ENCODE measurements around the gene EMC9. TPM values are rescaled to one million over a fixed set of nuclear protein-coding genes. Genes with fewer than 3 reads are reported as not detected.

The EMC9 gene
- total RNA-seq, 2 experiments from 2014 or later = 39.1 to 40.1 TPM

DNA sequence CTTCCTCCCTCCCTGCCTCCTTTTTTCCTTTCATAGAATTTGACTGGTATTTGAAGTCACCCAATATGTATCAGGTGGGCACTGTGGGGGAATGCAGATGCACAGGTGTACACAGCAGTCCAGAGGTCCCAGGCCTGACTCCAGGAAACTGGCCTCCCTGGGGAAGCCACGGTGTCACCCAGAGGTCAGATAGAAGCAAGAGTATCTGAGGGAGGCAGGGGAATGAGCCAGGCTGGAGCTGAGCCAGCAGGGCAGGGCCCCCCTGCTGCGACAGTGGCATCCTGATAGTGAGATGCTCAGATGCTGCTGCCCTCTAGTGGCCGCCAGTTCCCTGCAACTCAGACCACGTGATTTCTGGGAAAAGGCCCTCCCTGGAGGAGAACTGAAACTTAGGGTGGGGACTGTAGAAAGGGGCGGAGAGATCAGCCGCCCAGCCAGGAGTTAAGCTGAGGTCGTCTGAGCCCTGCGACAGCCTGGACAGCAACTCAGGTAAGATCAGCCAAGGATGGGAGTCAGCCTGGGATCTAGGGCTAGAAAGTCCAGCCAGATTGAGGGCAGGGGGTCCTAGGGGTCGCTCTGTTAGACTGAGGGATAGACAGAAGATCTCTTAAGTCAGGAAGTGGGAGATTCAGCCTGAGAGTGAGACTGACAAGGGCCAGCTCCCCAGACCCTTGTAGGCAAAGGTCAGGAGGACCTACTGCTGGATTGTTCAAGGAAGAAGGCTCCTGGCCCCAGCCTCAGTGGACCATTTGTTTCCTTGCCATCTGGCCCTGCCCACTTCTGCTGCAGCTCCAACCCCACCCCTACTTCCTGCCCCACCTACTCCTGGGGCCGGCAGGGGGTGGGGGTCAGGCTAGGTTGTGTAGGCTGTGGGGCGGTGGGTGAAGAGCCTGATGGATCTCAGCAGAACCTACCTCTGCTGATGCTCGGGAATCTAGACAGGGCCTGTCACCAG, 19.7 kb upstream of the EMC9 start, which contains the start of gene IRF9:
IRF9 (plus strand) TSS at position 416 of the 955 bp plus-strand sequence. CDS start 880 bp downstream, outside the sequence.
- peak within 1 kb of the TSS; percentile 100 for H3K27ac Mint-ChIP-seq
- H3K9me3 Mint-ChIP-seq = no peaks in the 10 kb centered on the region
- H3K27me3 Mint-ChIP-seq = peaks cover 6% of the 10 kb centered on the region
- H3K4me1 Mint-ChIP-seq = peaks cover 41% of the 10 kb centered on the region
- H3K4me3 Mint-ChIP-seq = peak within 1 kb of the TSS; percentile 99
- H3K36me3 Mint-ChIP-seq = peaks cover 38% of the 10 kb centered on the region
- peak; percentile 94 for DNase-seq

DNA sequence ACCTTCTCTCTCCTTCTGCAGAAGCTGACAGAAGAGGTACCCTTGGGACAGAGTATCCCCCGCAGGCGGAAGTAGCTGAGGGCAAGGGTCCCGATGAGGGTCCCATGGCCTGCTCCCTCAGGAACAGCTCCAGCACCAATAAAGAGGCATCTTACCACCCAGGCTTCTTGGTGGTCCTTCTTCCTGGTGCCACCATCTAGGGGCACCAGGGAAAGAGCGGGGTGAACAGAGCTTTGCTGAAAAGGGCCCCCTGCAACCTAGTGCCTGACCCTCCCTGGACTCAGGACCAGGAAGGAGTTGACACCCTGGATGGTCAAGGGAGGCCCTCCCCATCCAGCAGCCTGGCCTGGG, 19.1 kb upstream of the EMC9 start:
- Mint-ChIP-seq H3K36me3 (peaks cover 38% of the 10 kb centered on the region), H3K9me3 (no peaks in the 10 kb centered on the region), H3K4me1 (peaks cover 41% of the 10 kb centered on the region), H3K4me3 (no peak overlapping the region), H3K27me3 (peaks cover 6% of the 10 kb centered on the region), H3K27ac (peak overlapping the region; percentile 100)
- DNase-seq = no peak

DNA sequence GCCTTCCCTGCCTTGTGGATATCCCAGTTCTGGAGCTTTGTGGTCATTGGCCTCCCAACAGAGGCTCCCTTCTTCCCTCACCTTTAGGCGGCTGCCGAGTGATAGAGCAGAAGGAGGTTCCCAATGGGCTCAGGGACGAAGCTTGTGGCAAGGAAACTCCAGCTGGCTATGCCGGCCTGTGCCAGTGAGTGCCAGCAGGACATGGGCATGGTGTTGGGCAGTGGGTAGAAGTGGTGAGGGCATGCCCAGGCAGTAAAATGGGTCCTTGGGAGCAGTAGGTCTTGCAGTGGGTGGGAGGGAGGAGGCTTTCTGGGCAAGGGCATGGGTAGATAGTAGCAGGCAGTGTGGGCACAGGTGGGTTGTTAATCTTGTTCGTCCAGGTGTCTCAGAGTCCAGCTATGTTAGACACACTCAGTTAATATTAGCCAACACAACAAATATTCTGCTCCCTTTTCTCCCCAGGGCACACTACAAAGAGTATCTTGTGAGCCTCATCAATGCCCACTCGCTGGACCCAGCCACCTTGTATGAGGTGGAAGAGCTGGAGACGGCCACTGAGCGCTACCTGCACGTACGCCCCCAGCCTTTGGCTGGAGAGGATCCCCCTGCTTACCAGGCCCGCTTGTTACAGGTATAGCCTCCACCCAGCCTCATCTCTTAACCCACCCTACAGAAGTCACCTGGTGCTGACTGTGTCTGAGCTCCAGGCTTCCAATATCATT, 18.5 kb upstream of the EMC9 start:
- Mint-ChIP-seq H3K27me3 (peaks cover 6% of the 10 kb centered on the region), H3K4me3 (no peak overlapping the region), H3K36me3 (peaks cover 34% of the 10 kb centered on the region), H3K4me1 (peaks cover 38% of the 10 kb centered on the region), H3K27ac (peak overlapping the region; percentile 100), H3K9me3 (no peaks in the 10 kb centered on the region)
- DNase-seq = no peak

DNA sequence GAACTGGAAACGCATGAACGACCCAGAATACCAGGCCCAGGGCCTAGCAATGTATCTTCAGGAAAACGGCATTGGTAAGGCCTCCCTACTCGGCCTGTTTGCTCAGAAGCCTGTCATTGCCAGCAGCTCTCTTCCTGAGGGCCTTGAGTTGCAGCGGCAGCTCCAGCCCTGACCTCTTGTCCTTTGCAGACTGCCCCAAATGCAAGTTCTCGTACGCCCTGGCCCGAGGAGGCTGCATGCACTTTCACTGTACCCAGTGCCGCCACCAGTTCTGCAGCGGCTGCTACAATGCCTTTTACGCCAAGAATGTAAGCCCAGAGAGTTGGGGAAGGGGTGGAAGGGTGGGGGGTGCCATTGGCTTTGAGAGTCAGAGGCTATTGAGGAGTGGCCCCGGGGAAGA, 15.9 kb upstream of the EMC9 start:
- Mint-ChIP-seq H3K27me3 (peaks cover 6% of the 10 kb centered on the region), H3K36me3 (peaks cover 18% of the 10 kb centered on the region), H3K4me1 (peaks cover 21% of the 10 kb centered on the region), H3K9me3 (no peaks in the 10 kb centered on the region), H3K27ac (peak overlapping the region; percentile 65), H3K4me3 (no peak overlapping the region)
- no peak for DNase-seq

DNA sequence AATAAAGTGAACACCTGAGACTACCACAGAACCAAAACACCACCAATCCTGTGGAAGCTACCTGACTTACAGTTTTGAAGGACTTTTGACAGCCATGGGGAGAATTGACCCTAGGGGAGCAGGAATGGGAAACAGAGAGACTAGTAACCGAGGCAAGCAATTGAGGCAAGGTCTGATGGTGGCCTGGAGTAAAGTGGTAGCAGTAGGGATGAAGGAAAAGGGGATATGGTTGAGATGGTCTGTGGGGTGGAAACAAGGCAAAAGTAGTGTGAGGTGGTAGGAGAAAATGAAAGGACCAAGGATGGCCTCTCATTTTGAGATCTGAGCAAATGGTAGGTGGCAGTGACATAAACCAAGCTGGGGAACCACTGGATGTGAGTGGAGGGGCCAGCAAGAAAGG, 15.4 kb upstream of the EMC9 start:
- no peak for DNase-seq
- no peaks in the 10 kb centered on the region for H3K9me3 Mint-ChIP-seq
- peaks cover 14% of the 10 kb centered on the region for H3K36me3 Mint-ChIP-seq
- H3K27ac Mint-ChIP-seq = peak overlapping the region; percentile 11
- peaks cover 16% of the 10 kb centered on the region for H3K4me1 Mint-ChIP-seq
- no peak overlapping the region for H3K4me3 Mint-ChIP-seq
- H3K27me3 Mint-ChIP-seq = peaks cover 6% of the 10 kb centered on the region

DNA sequence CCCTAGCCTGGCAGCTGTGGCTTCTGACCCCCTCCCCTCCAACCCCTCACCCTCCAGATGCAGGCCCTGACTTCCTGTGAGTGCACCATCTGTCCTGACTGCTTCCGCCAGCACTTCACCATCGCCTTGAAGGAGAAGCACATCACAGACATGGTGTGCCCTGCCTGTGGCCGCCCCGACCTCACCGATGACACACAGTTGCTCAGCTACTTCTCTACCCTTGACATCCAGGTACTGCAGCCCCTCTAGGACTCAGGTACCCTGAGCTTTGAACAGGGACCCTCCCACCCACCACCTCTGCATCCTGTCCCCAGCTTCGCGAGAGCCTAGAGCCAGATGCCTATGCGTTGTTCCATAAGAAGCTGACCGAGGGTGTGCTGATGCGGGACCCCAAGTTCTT, 13.7 kb upstream of the EMC9 start:
- Mint-ChIP-seq H3K4me3 (no peak overlapping the region), H3K27ac (no peak overlapping the region), H3K4me1 (peaks cover 7% of the 10 kb centered on the region), H3K27me3 (no peaks in the 10 kb centered on the region), H3K36me3 (peaks cover 15% of the 10 kb centered on the region), H3K9me3 (no peaks in the 10 kb centered on the region)
- DNase-seq = no peak

DNA sequence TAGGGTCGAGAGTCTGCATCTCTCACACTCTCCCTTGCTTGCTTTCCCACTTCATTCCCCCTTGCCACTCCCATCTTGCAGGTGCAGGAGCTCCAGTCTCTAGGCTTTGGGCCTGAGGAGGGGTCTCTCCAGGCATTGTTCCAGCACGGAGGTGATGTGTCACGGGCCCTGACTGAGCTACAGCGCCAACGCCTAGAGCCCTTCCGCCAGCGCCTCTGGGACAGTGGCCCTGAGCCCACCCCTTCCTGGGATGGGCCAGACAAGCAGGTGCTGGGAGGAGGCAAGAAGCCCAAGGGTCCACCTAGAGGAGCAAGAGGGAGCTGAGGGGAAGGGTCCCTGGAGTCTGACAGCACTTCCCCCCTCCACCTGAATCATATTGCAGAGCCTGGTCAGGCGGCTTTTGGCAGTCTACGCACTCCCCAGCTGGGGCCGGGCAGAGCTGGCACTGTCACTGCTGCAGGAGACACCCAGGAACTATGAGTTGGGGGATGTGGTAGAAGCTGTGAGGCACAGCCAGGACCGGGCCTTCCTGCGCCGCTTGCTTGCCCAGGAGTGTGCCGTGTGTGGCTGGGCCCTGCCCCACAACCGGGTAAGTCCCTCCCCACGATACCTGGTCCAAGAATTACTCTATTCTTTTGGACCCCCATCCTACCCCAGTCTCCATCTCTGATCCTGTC, 10.2 kb upstream of the EMC9 start:
- peaks cover 21% of the 10 kb centered on the region for H3K4me1 Mint-ChIP-seq
- H3K36me3 Mint-ChIP-seq = peaks cover 30% of the 10 kb centered on the region
- no peak overlapping the region for H3K4me3 Mint-ChIP-seq
- no peaks in the 10 kb centered on the region for H3K27me3 Mint-ChIP-seq
- no peaks in the 10 kb centered on the region for H3K9me3 Mint-ChIP-seq
- H3K27ac Mint-ChIP-seq = no peak overlapping the region
- no peak for DNase-seq

DNA sequence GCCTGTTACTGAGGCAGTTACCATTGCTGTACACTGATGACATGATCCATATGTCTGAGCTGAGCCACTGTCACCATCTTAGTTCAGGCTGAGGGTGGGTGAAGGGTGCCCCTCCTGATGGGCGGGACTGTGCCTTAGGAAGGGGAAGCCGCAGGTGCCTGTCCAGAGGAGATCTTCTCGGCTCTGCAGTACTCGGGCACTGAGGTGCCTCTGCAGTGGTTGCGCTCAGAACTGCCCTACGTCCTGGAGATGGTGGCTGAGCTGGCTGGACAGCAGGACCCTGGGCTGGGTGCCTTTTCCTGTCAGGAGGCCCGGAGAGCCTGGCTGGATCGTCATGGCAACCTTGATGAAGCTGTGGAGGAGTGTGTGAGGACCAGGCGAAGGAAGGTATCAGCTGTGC, 9.6 kb upstream of the EMC9 start:
- Mint-ChIP-seq H3K9me3 (no peaks in the 10 kb centered on the region), H3K27me3 (no peaks in the 10 kb centered on the region), H3K36me3 (peaks cover 34% of the 10 kb centered on the region), H3K27ac (no peak overlapping the region), H3K4me3 (no peak overlapping the region), H3K4me1 (peaks cover 21% of the 10 kb centered on the region)
- no peak for DNase-seq

DNA sequence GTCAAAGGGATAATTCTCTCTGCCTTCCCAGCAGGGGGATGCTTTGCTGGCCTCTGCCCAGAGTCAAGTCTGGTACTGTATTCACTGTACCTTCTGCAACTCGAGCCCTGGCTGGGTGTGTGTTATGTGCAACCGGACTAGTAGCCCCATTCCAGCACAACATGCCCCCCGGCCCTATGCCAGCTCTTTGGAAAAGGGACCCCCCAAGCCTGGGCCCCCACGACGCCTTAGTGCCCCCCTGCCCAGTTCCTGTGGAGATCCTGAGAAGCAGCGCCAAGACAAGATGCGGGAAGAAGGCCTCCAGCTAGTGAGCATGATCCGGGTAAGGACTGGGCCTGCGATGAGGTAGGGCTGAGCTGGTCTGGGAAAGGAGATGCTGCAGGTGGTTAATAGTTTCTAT, 9.2 kb upstream of the EMC9 start:
- H3K9me3 Mint-ChIP-seq = no peaks in the 10 kb centered on the region
- H3K27me3 Mint-ChIP-seq = no peaks in the 10 kb centered on the region
- H3K27ac Mint-ChIP-seq = no peak overlapping the region
- H3K4me3 Mint-ChIP-seq = no peak overlapping the region
- H3K4me1 Mint-ChIP-seq = peaks cover 26% of the 10 kb centered on the region
- H3K36me3 Mint-ChIP-seq = peaks cover 36% of the 10 kb centered on the region
- no peak for DNase-seq

DNA sequence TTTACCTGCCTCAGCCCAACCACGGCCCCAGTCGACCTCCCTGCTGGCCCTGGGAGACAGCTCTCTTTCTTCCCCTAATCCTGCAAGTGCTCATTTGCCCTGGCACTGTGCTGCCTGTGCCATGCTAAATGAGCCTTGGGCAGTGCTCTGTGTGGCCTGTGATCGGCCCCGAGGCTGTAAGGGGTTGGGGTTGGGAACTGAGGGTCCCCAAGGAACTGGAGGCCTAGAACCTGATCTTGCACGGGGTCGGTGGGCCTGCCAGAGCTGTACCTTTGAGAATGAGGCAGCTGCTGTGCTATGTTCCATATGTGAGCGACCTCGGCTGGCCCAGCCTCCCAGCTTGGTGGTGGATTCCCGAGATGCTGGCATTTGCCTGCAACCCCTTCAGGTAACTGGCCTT, 8.7 kb upstream of the EMC9 start:
- Mint-ChIP-seq H3K4me3 (no peak overlapping the region), H3K36me3 (peaks cover 41% of the 10 kb centered on the region), H3K27ac (no peak overlapping the region), H3K27me3 (no peaks in the 10 kb centered on the region), H3K4me1 (peaks cover 31% of the 10 kb centered on the region), H3K9me3 (no peaks in the 10 kb centered on the region)
- no peak for DNase-seq

DNA sequence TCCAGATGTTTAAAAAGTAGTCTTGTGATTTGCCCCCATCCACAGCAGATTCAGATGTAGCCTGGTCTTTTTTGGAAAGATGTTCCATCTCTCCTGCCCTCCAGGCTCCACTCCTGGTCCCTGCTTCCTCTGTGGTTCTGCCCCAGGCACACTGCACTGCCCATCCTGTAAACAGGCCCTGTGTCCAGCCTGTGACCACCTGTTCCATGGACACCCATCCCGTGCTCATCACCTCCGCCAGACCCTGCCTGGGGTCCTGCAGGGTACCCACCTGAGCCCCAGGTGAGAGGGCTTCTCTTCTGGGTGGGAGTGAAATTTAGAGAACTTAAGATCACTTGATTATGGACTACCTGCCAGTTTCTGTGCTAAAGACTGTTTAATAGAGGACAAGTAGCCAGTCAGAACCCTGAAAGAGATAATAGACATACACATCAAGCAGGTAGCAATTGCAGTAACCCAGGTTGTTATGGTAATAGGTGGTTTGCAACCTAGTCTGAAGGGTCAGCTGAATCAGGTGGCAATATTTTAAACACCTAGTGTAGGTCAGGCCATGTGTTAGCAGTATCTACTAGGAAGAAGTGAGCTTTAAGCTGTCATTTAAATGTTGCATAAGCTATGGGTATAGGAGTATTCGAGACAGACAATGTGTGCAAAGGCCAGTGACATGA, 8.0 kb upstream of the EMC9 start:
- Mint-ChIP-seq H3K9me3 (no peaks in the 10 kb centered on the region), H3K4me1 (peaks cover 35% of the 10 kb centered on the region), H3K36me3 (peaks cover 47% of the 10 kb centered on the region), H3K27me3 (no peaks in the 10 kb centered on the region), H3K27ac (no peak overlapping the region), H3K4me3 (peak overlapping the region; percentile 97)
- DNase-seq = no peak

DNA sequence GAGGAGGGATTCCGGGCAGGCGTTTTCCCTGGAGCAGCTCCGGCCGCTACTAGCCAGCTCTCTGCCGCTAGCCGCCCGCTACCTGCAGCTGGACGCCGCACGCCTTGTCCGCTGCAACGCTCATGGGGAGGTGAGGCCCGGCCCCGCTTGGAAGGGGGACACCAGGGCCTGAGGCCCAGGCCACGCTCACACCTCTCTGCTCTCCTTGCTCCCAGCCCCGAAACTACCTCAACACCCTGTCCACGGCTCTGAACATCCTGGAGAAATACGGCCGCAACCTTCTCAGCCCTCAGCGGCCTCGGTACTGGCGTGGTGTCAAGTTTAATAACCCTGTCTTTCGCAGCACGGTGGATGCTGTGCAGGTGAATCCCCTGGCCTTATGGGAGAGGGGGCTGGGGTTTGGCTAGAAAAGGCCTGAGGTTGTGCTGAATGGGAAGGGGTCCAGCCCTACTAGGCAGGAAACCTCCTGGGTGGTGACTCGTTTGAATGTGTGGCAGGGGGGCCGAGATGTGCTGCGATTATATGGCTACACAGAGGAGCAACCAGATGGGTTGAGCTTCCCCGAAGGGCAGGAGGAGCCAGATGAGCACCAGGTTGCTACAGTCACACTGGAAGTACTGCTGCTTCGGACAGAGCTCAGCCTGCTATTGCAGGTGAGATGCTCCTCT, 6.5 kb upstream of the EMC9 start:
- DNase-seq = peak; percentile 13
- no peaks in the 10 kb centered on the region for H3K27me3 Mint-ChIP-seq
- H3K36me3 Mint-ChIP-seq = peaks cover 59% of the 10 kb centered on the region
- peak overlapping the region; percentile 68 for H3K27ac Mint-ChIP-seq
- H3K4me3 Mint-ChIP-seq = peak overlapping the region; percentile 97
- no peaks in the 10 kb centered on the region for H3K9me3 Mint-ChIP-seq
- peaks cover 49% of the 10 kb centered on the region for H3K4me1 Mint-ChIP-seq

DNA sequence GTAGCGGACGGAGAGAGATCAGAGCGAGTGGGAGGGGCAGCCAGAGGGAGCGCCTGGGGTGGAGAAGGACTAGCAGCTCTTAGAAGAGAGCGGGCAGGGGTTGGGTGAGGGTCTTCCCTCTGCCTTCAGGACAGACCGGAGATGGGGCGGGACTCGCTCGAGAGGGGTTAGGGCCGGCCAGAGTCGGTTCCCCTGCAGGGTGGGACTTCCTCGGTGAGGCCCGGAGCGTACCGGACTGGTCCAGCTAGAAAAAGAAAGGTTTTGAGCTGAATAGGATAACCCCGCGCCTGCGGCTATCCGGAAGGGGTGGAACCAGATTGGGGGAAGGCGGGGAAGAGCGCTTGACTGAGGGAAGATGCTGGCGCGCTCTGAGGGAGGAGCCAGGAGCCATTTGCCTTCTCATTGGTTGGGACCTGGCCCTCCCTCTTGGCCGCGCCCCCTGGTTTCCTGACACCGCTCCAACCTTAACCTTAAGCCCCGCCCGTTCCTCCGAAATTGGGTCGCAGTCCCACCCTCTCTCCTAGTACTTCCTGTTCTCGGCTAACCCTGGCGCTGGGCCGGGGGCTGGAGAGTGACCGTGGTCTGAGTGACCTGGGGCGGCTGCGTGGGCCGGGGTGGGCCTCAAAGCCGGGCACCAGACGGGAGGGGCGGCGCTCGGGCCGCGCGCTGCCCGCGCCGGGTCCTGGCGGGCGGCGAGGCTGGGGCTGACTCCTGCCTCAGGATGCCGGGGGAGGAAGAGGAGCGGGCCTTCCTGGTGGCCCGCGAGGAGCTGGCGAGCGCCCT, 5.8 kb upstream of the EMC9 start, which contains the start of gene RNF31:
RNF31 (plus strand) TSS at position 521 of the 783 bp plus-strand sequence; CDS start at position 722, 201 bp downstream.
- peaks cover 60% of the 10 kb centered on the region for H3K36me3 Mint-ChIP-seq

More for the DNA sequence above, 5.8 kb upstream of the EMC9 start, which contains the start of gene RNF31:
- H3K4me1 Mint-ChIP-seq = peaks cover 52% of the 10 kb centered on the region
- peak; percentile 98 for DNase-seq
- H3K27me3 Mint-ChIP-seq = no peaks in the 10 kb centered on the region
- H3K27ac Mint-ChIP-seq = peak within 1 kb of the TSS; percentile 97
- no peaks in the 10 kb centered on the region for H3K9me3 Mint-ChIP-seq
- H3K4me3 Mint-ChIP-seq = peak within 1 kb of the TSS; percentile 97

Measured in activated naive CD8-positive, alpha-beta T cell treated with anti-CD3 and anti-CD28 coated beads for 36 hours (primary cell).